Skin epidermis (tissue), 12 donors: ENCODE results near the gene FMN2.

Experiments used
- H3K27ac ChIP-seq, 21 experiments: fragments of 200-600 bp; sonication (generic) in 11 of 21; one replicate each; pipeline ENCODE4 v1.5.0; 2020; ENCODE audit warnings: mild to moderate bottlenecking in 3 of 21, inconsistent platforms in 2 of 21, moderate library complexity in 2 of 21
- H3K4me3 ChIP-seq, 7 experiments: fragments of 200-600 bp; sonication (generic) in 2 of 7; one replicate each; pipeline ENCODE4 v1.5.0; 2020; ENCODE audit warnings: inconsistent platforms in 2 of 7, mild to moderate bottlenecking in 2 of 7, moderate library complexity in 1 of 7

Gene FMN2

DNA sequence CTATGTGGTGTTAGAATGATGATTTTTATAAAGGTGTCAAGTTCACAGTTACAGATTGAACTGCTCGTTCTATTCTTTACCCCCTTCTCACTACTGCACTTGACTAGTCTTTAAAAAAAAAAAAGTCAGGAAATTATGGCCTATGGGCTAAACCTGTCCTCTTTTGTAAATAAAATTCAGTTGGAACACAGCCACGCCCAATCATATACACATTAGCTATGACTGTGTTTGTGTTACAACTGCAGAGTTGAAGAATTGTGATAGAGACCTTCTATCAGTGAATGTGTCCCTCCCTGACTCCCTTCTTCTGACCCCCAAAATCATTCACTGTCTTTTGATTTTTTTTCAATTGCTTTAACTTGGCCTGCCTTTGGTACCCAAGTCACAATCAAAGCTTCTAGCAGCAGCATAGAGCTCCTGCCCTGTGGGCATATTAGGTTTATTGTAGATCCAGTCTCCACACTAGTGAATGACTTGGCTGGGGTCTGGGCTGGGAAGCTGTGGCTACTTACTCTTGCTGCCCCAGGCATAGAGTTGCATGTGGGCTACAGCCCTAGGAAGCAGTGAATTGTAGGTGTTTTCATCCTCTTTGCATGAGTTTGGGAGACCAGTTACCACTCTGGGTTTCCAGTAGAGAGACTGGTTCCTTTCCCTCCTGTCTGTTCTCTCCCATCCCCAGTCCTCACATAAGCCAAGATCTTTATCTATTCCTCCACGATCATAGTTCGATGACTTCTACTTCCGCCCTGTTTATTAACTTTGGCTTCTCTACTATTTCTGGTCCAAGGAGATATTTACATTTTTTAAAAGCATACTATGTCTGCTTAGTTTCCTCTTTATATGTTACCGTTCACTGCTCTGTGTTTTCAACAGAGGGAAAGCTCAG lies 249.9 kb downstream of the FMN2 start:
- Histone ChIP-seq H3K4me3 (no peak overlapping the region), H3K27ac (no peak overlapping the region)

DNA sequence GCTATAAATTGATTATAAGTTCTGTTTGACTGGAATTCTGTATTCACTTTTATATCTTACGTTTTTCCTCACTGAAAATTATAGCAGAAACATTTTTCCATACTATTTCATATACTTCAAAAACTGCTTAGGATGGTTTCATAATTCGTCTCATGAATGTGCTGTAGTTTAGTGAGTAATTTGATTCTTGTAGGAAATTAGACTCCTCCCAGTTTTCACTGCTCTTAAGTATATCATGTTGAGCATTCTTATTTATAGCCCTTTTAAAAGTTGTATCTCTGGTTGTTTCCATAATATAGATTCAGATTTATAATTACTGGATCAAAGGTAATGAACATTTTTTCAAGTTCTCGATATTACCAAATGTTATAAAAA lies 250.6 kb downstream of the FMN2 start:
- Histone ChIP-seq H3K27ac (no peak overlapping the region), H3K4me3 (no peak overlapping the region)

DNA sequence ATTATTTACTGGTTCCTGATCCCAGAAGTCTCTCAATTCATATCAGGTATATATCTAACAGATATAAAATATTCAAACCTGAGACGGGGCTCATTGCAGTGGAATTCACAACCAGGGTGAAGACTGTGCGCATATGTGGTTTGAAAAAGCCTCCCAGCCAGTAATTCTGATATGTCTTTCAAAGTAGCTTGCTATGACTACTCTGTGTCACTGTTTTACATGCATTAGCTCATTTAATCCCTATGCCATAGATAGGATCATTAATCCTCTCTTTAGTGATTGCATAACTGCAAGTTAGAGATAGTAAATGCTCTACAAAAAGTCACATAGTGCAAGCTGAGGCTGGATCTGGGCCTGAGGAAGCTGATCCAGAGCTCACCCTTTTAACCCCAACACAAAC lies 251.4 kb downstream of the FMN2 start:
- no peak overlapping the region for H3K4me3 ChIP-seq
- no peak overlapping the region for H3K27ac ChIP-seq

DNA sequence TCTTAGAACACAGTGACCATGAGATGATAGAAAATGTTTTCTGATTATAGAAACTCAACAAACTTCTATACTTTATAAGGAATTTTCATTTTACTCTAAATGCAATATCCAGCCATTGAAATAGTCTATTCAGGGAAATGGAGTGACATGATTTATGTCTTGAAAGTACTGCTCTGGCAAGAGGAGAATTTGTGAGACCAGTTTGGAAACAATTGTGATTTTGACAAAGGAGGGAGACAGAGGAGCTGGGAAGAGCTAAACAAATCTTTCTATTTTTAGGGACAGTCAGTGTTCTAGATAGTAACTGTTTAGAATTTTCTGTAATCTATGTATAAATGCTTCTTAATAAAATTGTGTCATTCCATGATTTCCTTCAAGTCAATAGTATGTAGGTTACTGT lies 252.3 kb downstream of the FMN2 start:
- no peak overlapping the region for H3K27ac ChIP-seq
- no peak overlapping the region for H3K4me3 ChIP-seq

DNA sequence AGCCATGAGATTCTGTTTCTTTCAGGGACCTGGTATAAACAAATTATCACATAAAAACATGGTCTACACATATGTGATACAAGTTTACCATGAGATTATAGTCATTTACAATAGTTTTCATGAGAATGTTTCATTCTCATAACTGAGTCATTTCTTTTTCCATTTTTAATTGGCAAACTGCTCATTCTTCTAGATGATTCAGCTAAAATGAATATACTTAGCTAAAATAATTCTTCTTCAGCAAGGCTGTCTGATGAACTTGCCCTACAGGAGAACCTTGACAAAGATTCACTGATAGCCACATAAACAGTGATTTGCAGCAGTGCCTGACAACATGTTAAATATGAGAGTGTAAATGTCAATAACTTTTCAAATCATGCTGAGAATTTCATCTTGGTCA lies 253.2 kb downstream of the FMN2 start:
- no peak overlapping the region for H3K4me3 ChIP-seq
- H3K27ac ChIP-seq: no peak overlapping the region

DNA sequence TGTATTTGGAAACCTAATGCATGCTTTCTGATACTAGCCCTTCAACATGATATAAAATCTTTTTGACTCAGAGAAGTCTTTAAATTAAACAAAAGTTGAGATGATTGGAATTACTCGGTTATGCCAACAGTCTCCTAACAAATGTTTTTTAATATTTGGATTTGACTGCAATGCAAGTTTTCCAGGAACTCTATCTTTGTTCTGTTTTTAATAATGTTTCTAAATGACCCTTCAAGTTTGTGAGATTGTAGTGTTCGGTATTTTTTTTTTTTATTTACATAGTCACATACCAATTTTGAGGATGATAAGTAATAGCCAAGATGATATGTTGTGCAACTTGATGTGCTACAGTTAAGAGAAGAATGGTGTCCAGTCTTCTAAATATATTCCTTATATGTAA lies 258.0 kb downstream of the FMN2 start:
- Histone ChIP-seq H3K4me3 (no peak overlapping the region), H3K27ac (no peak overlapping the region)

DNA sequence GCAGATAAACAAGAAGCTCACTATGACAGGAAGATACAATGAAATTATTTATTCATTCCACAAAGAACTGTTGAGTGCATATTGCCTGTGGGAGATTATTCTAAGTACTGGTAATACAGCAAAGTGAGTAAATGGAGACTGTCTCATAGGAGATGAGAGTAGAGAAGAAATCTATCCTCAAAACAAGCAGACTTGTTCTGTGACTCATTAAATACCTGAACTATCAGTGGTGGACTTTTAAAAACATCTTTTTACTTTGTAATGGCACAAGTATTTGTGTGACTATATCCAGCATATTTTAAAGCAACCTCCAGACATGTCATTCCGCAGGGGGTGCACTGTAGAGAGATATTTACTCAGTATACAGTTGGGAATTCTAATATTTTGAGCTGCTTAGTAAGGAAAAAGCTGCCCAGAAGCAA lies 259.2 kb downstream of the FMN2 start:
- Histone ChIP-seq H3K4me3 (no peak overlapping the region), H3K27ac (no peak overlapping the region)

DNA sequence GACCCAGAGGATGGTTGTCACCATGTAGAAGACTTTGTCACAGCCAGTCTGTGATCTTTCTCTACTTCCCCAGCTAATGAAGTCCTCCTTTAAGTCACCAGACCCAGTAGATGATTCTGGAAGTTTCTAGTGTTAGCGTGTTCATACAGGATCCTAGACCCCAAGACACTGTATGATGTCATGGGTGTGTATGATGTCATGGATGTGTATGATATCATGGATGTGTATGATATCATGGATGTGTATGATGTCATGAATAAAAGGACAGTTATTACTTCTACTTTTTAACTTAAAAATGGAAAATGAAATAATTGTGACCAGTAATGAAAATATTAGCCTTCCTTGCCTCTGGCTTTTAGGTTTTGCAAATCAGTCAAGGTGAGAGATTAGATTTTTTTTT lies 260.0 kb downstream of the FMN2 start:
- no peak overlapping the region for H3K27ac ChIP-seq
- no peak overlapping the region for H3K4me3 ChIP-seq

DNA sequence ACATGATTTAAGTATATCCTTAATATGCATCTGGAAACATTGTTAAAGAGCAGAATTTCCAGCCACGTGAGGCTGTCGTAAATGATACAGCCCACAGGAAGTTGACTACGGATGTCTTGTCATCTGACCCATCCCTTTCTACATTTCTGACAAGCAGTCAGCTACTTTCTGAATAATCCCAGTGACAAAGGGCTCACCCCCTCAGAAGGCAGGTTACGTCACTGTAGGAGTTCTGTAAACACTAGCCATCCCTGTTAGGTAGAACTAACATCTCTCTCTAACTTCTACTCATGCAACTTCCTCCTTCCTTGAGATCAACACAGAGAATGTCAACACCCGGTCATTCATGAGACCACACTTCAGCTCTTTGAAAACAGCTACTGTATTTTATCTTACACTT lies 261.1 kb downstream of the FMN2 start:
- Histone ChIP-seq H3K27ac (no peak overlapping the region), H3K4me3 (no peak overlapping the region)

DNA sequence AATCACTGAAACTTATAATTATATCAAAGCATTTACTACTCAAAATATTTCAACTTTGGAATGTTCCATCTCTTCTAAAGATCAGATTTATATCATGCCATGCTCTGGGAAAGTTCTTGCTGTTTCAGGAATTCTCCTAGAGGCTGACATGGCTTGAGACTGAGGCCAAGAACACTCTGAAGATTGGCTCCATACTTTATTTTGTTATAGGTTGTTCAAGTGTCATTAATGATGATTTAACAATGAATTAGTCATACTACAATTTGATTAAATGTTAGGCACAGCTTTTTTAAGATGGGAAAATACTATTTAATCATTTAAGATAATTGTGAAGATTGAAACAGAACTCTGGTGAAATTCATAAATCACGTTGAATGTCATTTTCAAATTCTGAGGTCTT lies 264.9 kb downstream of the FMN2 start:
- H3K4me3 ChIP-seq: no peak overlapping the region
- no peak overlapping the region for H3K27ac ChIP-seq

DNA sequence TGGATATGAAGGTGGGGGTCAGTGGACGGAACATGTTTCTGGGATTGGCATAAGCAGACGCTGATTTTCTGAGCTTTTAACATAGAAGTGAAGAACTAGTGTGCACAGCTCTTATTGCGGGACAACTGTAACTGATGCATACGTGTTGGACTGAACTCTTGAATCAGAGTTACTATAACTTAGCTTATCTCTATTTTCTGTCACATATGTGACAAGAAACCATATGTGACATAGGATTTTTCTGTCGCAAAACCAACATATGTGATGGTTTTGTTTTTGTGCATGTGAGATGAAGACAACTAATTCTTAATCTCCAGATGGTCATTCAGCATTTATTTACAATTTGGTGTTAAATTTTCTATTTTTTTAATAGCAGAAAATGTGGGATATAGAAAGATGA lies 270.4 kb downstream of the FMN2 start:
- no peak overlapping the region for H3K27ac ChIP-seq
- H3K4me3 ChIP-seq: no peak overlapping the region

DNA sequence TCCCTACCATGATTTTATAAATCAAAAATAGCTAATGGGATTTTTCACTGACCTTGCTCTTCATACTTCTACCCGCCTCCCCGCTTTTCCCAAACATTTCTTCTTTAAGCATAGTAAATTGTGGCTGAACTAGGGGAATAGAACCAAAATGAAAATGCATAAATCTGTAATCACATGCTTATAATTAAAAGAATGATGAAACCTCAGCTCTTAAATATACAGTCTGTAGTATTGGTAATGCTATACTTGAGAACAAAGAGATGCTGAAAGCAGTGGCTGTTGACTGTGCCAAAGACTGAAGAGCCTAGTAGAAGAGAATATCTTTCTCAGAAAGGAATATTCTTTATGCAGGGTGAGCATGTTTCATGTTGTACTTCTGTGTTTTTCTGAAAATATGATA lies 271.1 kb downstream of the FMN2 start:
- Histone ChIP-seq H3K27ac (no peak overlapping the region), H3K4me3 (no peak overlapping the region)

DNA sequence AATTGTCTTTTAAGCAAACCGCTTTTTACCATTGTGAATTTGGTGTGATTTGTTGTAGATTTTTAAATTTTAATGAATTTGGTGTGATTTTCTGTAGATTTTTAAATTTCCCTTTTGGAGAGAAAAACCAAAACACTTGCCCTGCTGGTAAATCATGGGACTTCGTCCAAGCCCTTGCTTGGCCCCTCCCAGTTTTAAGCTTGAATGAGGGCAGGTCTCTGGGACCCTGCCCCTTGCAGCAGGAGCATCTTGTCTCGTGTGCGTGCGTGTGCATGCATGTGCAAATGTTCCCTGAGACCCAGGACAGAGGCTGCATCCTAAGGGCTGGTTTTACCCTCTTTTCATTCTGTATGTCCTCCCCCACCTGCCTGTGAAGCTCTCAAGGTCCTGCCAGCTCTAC lies 271.6 kb downstream of the FMN2 start:
- Histone ChIP-seq H3K27ac (no peak overlapping the region), H3K4me3 (no peak overlapping the region)

DNA sequence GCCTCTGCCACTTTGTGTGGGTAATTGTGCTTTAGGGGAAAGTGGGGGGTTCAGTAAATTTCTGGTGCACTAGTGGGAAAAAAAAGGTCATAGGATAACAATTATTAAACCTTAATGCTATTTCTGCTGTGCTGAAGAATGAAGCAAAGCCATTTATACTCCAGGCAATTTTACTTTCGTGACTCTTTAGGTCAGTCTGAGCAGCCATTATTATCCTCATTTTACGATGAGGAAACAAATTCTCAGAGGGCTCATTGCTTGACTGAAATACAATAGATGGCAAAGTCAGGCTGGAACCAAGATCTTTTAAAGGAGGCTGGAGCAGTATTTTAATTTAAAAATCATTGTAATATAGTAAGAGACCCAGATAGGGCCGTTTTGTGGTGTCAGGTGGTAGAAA lies 272.2 kb downstream of the FMN2 start:
- Histone ChIP-seq H3K27ac (no peak overlapping the region), H3K4me3 (no peak overlapping the region)

DNA sequence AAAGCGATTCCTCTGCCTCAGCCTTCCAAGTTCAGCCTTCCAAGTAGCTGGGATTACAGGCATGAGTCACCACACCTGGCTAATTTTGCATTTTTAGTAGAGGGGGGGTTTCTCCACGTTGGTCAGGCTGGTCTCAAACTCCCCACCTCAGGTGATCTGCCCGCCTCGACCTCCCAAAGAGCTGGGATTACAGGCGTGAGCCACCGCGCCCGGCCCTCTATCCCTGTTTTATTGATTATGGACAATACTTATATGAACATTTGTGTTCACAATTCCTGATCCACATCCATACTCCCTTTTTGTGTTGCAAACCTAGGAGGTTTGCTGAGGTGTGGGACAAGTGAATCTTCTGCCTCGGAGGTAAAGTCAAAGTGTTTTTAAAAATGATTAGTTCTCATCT lies 275.0 kb downstream of the FMN2 start:
- H3K4me3 ChIP-seq: no peak overlapping the region
- H3K27ac ChIP-seq: no peak overlapping the region

DNA sequence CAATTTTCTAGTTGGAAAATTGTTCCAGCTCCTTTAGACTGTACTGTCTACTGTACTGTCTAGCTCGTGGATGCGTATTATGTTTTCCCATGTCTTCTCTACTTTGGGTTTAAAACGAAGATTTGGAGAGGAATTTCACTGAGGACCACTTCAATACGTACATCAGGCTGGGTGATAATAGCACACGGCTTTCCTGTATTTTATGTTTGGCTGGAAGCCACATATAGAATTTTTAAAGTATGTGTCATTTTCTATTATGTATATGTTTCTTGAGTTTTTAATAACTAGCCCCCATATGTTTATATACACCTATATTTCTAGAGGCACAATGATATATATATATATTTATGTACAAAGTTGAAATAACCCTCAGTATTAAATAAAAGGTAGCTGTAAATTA lies 293.9 kb downstream of the FMN2 start:
- Histone ChIP-seq H3K27ac (peak overlapping the region in 2 of 21 experiments; percentile 0 to 8), H3K4me3 (no peak overlapping the region)

DNA sequence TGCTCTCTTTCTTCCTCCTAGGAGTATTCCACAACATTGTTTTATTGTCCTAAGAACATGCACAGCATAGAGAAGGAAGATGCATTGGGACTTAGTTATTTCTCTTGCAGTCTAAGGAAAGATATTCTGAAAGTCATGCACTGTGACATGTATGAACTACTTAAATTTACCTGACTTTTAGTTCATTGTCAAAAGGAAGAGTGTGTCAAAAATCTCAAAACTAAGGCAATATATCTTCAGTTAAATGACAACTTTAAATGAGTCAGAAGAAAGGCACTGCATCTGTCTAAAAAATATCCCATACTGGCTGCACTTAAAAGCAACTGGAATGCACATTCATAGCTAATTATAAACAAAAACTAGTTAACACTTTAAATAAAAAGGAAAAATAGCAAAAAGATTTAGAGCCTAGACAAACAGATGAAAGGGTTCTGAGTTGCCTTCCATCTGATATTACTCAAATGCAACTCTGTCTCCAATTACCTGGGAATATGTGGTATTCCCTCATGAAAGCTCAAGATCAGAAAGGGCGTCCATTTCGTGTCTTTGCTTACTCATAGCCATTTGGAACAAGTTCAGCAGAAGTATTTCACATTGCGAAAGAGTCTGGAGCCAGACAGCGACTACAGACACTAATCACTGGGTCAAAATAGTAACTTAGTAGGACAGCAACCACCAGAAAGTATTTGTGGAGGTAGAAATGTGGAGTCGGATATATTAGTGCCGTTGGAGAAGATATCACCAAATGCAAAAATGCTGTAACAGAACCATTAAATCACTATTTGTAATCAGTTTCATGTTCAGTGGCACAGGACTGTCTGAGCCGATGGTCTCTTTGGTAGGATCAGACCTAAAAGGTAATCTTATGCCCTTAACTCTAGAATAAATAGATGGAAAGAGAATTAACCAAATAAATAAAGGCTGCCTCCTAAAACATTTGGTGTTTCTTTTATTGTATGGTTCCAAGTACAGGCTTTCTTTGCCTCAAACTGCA lies 294.6 kb downstream of the FMN2 start:
- Histone ChIP-seq H3K4me3 (no peak overlapping the region), H3K27ac (peak overlapping the region in 3 of 21 experiments; percentile 21 to 47 (median 47))

DNA sequence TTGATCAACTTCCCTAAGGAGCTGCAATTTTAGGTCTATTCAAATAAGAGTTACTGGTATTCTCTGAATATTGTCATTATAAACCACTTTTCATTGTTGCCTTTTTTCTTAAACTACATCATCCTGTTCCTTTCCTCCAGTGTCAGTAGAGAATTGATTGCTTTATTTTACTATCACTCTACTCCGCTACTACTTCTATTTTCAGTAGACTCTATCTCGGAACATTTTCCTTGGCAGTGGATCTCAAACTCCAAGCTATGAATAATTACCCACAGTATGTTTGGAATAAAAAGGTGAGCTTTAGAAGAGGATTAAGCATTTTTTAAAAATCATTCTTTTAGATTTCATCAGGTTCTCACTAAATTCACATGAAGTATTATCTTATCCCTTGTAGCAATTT lies 295.4 kb downstream of the FMN2 start:
- no peak overlapping the region for H3K4me3 ChIP-seq
- H3K27ac ChIP-seq: peak overlapping the region in 3 of 21 experiments; percentile 21 to 47 (median 47)

DNA sequence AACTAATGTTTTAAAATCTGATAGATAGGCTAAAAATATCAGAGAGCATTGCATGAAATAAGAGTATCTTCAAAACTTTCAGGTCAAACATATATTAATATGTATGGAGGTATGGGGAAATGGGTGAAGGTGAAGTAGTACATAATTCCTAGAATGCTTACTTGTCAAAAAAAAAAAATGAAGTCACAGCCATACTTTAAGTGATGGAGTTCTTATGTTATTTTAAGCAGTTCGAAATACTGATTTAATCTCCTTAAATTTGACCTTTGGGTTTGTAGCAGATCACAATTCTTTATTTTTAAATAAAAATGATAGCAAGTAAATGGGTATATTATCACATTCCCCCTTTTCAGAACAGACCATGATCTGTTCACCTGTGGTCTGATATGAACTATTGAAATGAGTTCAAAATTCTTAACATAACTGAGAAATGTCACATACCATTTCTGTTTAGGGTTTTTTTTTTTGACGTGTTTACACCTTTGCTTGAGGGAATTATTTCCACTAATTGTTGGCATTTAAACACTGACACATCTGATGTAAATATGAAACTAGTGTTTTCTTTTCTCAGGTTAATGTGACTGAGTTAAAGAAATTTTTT lies 300.1 kb downstream of the FMN2 start:
- Histone ChIP-seq H3K4me3 (no peak overlapping the region), H3K27ac (no peak overlapping the region)

DNA sequence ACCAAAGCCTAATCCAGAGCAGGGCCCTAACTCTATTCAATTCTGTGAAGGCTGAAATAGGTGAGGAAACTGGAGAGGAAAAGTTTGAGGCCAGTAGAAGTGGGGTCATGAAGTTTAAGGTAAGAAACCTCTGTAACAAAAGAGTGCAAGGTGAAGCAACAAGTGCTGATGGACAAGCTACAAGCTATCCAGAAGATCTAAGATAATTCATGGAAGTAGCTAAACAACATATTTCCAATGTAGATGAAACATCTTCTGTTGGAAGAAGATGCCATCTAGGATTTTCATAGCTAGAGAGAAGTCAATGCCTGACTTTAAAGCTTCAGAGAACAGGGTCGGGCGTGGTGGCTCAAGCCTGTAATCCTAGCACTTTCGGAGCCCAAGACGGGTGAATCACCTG lies 302.7 kb downstream of the FMN2 start:
- H3K4me3 ChIP-seq: no peak overlapping the region

More for the DNA sequence above, 302.7 kb downstream of the FMN2 start:
- H3K27ac ChIP-seq: no peak overlapping the region
